LHCN-M2 (cell line): Measurements from ENCODE around the gene FSD2. TPM values are rescaled to one million over a fixed set of nuclear protein-coding genes. Genes with fewer than 3 reads are reported as not detected.
A peak's percentile ranks its signal among the peaks of the same experiment; 100 is the strongest.

Experiments
- DNase-seq: peaks from one replicate; pipeline ENCODE4 v3.0.0-alpha.2; 2012; ENCODE audit warnings: low read depth
- total RNA-seq: library from RNA; depleted of rRNA; stranded (reverse); fragments of >200 nt; gene quantifications from 2 replicates; pipeline ENCODE4 v1.2.3, GENCODE V29; 2014

FSD2 gene
- total RNA-seq, 1 experiment from 2014 or later, result not detected

DNA sequence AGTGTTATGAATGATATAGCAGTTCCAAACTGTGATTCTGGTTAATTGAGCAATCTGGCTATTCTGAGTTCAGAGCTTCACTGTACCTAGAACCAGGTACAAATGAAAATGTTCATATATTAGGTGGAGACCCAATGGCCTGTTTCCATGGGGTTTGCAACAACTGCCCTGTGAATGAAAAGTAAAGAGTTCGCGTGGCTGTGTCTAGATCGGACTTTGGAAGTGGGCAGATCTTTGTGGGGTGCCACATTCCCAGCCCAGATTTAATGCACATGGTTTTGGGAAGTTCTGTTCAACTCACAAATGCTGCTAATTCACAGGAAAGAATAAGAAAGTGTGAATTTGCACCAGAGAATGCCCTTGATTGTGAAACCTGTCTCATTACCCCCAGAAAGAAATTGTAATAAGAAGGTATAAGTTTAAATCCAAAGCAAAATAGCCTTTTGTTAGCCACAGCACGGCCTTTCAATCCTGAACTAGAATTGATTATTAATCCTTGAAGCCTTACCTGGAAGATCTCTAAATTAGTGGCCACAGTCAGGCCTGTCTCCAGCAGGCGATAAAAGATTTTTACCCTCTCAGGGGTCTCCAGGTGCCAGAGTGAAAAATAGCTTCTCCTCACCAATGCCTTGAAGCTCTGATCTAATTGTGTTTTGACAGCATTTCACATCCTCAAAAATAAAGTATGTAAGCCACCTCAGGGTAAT, 26.2 kb upstream of the FSD2 start:
- DNase-seq, result no peak

GRCh38 chr15:82830427-82831173, 24.7 kb upstream of the FSD2 start:
- DNase-seq, result no peak

- no peak for DNase-seq
Measured at GRCh38 chr15:82829234-82829633, 23.4 kb upstream of the FSD2 start.

DNA sequence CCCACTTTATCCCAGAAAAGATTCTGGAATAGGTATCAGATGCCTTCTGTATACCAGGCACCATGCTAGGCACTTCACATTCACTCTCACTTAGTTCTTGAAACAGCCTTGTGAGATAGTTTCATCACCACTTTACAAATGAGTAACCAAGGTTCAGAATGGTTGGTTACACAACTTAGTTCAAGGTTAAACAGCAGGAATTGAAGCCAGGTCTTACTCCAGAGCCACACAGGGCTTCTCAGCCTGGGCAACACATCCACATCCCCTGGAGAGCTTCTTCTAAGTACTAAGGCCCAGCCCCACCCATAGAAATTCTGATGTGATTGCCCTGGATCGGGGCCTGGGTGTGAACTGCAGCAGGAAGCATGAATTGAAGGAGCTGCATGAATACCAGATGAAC, 22.2 kb upstream of the FSD2 start:
- DNase-seq, result no peak

DNA sequence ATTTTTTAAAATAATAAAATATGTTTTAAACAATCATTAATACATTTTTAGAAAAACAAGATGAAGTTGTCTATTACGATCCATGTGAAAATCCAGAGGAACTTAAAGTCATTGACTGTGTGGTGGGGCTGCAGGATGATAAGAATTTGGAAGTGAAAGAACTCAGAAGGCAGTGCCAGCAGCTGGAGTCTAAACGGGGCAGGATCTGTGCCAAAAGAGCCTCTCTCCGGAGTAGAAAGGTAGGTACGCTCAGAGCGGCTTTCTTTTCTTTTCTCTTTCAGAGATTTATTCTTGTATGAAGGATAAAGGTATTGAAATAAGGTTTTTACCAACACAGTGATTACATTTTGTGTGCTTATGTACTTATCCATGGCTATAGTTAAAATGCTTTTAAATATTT, 17.2 kb upstream of the FSD2 start:
- DNase-seq, result no peak

GRCh38 chr15:82821851-82822250, 16.0 kb upstream of the FSD2 start:
- peak; percentile 29 for DNase-seq

GRCh38 chr15:82821396-82821795, 15.5 kb upstream of the FSD2 start:
- peak; percentile 50 for DNase-seq

DNA sequence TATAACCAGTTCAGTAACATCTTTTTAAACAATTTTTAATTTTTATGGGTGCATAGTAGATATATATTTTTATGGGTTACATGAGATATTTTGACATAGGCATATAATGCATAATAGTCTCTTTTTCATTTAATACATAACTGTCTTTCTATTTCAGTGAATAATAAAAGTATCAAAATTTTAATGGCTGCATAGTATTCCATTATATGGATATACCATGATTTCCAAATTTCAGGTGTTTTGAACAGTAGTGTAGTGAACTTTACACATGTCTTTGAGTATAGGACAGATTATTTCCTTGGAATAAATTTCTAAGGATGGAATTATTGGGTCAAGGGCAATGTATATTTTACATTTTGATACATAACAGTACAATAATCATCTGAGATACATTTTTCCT, 14.3 kb upstream of the FSD2 start:
- no peak for DNase-seq

- DNase-seq, result no peak
Measured at GRCh38 chr15:82812994-82813393, 7.1 kb upstream of the FSD2 start.

DNA sequence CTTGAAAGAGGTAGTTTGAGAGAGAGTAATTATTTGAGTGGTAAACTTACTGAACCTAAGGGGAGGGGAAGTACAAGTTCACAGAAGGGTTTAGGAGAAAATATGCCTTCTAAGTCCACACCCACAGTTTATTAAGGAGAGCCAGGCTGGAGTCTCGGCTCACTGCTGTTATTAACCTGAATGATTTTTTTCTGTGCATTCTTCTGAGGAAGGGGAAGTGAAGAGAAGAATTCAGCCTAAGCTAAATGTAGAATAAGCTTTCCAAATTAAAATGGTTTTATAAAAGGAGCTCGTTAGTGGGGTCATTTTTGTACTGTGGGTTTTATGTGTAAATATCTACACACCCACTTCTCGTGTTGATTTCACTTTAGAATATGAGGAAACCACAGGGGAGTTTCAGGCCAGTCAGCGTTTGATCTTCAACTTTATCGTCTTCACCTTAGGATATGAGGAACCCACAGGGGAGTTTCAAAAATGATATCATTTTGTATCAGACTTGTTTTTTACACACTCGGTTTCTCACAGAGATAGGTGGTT, 5.1 kb upstream of the FSD2 start:
- no peak for DNase-seq

DNA sequence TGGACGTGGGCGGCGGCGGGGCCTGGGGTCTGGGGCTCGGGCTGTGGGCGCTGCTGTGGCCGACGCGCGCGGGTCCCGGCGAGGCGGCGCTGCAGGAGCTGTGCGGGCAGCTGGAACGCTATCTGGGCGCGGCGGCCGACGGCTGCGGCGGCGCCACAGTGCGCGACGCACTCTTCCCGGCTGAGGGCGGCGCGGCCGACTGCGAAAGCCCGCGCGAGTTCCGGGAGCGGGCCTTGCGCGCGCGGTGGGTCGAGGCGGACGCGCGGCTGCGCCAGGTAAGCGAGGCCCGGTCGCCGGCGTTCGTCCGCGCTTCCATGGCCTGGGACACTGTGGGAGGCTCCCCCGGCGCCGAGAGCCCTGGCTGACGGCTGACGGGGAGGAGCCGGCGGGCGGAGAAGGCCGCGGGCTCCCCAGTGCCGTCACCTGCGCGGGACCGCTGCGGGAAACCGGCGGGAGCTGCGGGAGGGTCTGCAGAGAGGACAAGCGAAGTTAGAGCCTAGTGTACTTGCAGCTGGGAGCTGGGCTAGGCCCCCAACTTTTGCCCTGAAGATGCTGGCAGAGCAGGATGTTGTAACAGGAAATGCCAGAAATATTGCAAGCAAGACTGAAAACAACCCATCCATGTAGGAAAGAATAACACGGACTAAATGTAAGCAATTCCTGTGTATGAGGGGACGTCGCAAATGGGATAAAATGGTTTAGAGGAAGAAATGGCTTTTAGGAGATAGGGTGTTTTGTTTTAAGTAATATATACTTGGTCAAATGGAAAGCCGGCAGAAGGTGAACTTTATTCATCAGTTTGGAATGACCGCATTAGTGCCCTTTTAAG, 4.4 kb upstream of the FSD2 start:
- no peak for DNase-seq

GRCh38 chr15:82809308-82810060, 3.6 kb upstream of the FSD2 start, which contains the start of gene WHAMM:
Gene WHAMM, plus strand, starts transcription at chr15:82809628. Its CDS starts 99 bp downstream, at chr15:82809727.
- DNase-seq, result peak; percentile 97

DNA sequence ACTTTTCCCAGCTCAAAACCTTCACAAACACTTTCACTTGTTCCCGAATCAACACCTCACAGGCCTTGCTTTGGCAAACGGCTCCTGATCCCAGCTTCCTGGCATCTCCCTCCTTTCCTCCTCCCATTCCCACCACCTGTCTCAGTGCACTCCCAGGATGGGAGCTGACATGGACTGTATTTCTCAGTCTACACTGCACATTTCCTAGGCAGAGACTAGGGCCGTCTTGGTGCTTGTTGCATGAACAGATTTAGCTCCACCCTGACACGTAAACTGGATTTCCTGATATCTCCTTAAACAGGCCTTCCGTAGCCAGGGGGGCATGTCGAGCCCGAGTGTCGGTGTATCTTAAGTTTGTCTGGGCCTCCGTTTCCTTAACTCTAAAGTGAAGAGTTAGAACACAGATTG, 2.8 kb upstream of the FSD2 start:
- no peak for DNase-seq

GRCh38 chr15:82807920-82808633, 2.2 kb upstream of the FSD2 start:
- DNase-seq, result no peak

DNA sequence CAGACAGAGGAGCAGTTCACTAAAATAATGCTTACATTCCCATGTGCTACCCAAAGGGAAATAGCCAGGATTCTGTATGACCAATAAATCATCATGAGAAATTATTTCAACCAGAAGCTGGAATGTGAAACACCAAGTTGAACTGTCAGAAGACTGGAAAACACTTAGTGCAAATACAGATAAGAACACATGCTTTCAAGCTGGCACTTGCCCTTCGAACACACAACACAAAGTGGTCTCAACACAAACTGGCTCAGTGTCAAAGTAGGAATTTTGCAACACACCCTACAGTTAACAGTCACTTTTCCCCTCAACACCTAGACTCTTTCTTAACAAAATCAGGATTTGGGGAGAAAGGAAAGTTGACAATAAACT, 1.3 kb downstream of the FSD2 start:
- DNase-seq, result no peak

- DNase-seq, result peak; percentile 44
Measured at GRCh38 chr15:82803793-82804574, 1.9 kb downstream of the FSD2 start.

DNA sequence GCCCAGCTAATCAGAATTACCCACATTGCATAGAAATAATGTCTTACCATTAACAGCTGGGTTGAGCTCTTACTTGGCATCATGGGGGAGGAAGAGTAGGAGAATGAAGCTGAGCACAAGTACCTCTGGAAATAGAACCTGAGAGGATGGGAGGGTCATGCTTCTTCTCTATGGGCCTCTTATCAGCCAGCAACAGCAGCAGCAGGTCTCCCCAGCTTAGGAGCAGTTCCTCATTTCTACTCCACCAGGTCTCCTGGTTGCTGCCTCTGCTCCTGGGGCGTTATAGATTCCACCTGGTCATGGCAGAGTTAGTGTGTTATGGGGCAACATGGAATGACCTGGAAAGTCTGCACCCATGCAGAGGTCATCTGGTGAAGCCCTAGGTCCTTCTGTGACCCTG, 3.4 kb downstream of the FSD2 start:
- no peak for DNase-seq

- no peak for DNase-seq
Measured at GRCh38 chr15:82799183-82799841, 6.6 kb downstream of the FSD2 start.

DNA sequence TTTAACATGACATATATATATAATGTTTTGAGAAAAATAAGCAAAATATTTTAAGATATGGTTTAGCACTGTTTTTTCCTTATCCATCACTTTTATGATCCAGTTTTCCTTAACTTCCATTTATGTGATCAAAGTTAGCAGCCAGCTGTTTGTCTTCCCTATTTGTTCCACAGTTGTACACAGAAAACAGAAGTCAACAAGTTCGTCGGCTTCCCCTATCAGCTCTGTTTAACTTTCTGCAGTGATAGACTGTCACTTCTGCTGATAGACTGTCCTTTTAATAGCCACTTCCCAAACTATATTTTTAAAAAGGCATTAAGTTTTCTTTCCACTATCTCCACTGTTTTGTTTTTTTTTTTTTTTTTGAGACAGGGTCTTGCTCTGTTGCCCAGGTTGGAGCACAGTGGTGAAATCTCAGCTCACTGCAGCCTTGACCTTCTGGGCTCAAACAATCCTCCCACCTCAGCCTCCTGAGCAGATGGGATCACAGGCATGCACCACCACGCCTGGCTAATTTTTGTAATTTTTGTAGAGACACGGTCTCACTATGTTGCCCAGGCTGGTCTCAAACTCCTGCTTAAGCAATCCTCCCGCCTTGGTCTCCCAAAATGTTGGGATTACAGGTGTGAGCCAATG, 7.2 kb downstream of the FSD2 start:
- no peak for DNase-seq
